NOMO-1 treated with DMSO at 0.1 percent for 48 hours (cell line): ENCODE data around the gene OR6B3.
"Not testable (repeated sequence)": the region's sequence is repeated elsewhere in the genome, so short reads cannot be mapped to it uniquely, and the experiment has no call there.

Experiments used
- DNase-seq: peaks from one replicate; lab custom pipeline; 2025; ENCODE audit not compliant: unreplicated experiment; lab: John Stamatoyannopoulos, UW

Gene OR6B3

DNA sequence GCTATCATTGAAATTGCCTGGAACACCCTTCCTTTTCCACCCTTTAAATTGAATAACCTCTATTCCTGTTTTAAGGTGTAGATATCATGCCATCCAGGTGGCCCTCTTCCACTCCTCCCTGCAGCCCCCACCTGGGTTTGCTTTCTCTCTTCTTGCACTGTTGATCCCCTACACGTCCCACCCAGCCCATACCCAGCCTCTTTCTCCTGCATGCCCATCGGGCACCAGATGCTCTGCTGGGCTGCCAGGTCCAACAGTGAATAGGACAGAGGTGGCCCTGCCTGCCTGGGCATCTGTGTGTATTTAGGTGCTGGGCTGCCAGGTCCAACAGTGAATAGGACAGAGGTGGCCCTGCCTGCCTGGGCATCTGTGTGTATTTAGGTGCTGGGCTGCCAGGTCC is 9.2 kb downstream of the OR6B3 start:
- DNase-seq: not testable (repeated sequence)

DNA sequence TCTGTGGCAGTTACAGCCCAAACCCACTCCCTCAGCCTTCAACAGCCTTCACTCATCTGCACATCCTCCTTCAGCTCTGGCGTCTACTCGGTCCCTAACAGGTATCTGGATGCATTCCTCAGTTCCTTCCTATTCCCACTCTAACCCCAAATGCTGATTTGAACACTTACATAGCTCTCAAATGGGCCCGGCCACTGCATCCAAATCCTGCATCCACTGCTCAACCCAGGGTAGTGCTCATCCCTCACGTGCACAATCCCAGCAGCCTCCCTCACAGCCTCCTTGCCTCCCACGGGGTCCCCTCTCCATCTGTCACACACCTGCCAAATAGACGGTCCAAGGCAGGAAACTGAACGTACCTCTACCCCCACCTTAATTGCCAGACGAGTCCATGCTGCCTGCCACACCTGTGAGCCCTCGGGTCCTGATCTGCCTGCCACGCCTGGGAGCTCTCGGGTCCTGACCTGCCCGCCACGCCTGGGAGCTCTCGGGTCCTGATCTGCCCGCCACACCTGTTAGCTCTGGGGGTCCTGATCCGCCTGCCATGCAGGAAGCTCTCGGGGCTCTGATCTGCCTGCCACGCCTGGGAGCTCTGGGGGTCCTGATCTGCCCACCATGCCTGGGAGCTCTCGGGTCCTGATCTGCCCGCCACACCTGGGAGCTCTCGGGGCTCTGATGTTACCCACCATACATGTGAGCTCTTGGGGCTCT is 9.9 kb downstream of the OR6B3 start:
- no peak for DNase-seq

DNA sequence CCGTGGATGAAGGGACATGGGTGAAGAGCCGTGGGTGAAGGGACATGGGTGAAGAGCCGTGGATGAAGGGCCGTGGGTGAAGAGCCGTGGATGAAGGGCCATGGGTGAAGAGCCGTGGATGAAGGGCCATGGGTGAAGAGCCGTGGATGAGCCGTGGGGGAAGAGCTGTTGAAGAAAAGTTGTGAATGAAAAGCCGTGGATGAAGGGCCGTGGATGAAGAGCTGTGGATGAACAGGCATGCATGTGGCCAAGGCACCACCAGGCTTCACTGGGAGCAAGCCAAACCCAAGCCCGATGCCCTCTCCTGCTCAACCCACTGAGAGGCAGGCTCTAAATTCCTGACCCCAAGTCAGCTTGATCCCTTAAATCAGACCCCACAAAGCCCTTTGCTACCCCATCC is 10.6 kb downstream of the OR6B3 start:
- no peak for DNase-seq

DNA sequence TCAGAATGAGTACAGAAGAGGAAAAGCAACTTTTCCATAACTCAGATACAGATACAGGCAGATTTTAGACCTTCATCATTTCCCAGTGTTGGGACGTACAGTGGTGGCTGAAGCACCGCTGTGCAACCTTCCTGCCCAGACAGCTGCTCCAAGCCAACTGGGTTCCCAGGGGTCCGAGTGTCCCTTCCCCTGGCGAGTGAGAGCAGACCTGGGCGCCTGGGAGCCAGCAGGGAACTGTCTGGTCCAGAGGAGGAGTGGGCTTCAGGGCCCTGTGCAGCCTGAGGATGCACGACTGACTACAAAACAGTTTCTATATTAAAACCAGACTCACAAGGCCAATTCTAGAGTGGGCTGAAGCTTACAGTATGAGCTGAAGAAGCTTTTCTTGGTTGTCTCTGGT is 12.0 kb downstream of the OR6B3 start:
- DNase-seq: no peak

DNA sequence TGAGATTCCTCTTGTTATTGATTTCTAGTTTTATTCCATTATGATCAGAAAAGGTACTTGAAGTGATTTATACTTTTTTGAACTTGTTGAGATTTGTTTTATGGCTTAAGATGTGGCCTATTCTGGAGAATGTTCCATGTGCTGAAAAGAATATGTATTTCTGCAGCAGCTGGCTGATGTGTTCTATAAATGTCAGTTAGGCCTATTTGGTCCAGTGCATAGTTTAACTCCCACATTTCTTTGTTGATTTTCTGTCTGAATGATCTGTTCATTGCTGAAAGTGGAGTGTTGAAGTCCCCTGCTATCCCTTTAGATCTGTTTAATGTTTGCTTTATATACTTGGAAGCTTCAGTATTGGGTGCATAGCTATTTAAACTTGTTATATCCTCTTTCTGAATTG is 16.0 kb downstream of the OR6B3 start:
- DNase-seq: no peak

DNA sequence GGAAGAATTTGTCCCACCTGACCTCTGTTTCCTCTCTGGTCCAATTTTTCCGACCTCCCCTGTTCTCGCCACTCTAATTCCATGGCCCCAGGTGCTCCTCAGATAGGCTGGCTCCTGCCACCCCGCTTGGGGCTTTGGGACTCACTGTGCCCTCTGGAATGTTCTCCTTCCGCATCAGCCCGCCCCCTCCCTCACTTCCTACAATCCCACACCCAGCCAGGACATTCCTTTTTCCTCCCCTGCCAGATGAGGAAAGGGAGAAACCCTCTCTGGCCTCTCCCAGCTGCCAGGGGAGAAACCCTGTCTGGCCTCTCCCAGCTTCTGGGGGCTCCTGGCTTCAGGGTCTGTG is 20.0 kb downstream of the OR6B3 start:
- DNase-seq: no peak

DNA sequence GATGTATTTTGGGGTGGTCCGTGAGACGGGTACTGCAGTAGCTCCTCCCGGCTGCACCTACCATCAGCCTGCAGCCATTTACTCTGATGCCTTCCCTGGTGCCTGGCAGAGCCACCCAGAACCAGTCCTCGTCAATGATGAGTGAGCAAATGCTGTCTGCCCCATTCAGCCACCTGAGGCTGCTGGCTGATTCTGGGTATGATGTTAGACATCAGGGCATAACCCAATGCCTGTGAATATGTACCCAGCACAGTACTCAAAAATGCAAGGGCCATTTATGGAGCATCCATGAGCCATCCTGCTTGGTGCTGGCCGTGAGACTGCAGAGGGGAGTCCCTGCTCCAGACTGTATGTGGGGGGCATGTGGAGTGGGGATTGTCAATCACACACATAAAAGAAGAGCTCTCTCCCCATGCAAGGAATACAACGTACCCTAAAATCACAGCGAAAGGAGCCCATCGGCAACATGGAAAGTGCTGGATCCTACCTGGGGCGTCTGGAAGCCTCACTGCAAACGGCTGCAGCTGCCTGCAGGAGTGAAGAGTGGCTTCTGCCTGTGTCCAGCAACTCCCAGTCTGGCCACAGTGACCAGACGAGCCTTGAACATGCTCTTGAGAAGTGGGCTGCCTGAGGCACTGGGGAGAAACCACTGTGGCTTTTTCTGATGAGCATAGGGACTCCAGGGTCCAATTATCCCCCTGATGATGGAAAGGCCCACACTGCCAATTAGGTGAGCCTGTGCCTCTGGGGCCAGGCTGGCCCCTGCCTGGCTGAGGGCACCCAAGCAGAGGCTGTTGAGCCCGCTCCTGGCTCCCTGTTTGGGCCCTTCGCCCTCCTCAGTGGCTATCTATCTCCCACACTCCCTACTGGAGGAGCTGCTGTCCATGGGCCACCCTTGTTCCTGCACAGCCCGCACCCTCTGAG is 20.7 kb downstream of the OR6B3 start:
- DNase-seq: no peak

DNA sequence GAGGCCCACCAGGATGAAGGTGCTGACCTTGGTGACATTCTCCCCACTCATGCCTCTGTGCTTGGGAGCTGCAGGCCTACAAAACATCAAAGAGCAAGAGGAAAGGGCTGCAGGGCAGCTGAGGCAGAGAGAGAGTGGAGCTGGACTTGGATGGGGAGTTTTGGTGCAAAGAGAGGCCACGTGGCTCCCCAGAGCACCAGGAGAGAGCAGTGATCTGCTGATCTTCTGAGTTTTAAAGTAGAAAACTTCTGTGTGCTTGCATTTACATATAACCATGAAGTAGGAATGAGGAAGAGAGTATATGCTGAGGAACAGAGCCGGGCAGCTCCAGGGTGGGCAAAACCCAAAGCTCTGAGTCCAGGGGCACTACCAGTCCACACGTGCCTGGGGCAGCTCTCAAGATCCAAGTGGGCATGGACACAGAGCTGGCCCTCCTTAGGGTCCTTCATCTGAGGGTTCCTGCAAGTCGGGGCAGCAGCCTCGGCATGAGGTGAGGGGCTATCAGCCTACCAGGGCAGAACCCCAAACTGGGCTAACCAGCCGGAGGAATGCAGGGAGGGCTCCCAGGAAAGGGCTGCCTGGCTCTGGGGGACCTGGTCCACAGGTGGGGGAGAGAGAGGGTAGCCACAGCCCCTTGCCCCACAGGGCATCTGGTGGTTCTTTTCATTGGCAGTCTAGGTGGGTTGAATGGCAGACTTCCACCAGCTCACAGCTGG is 22.8 kb downstream of the OR6B3 start, which contains the start of gene OR6B2:
TSS of gene OR6B2 (minus strand) at position 51 of the 716 bp plus-strand sequence. CDS start at position 51, 0 bp downstream.
- DNase-seq: no peak

DNA sequence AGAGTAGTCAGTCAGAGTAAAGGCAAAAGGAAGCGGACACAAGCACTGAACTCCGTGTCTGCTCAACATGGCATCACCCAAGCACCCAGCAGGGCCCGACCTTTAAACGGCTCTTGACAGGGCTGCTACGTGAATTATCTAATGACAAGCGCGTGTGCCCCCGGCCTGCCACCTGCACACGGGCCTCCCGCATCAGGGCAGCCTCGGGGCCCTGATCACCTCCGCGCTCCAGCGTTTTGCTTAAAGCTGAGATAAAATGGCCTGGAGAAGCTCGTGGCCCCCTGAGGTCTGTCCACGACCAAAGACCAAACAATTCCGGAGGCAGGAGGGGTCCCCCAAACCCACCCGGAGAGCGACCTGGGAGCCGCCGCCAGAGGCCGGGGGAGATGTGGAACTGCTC is 28.6 kb downstream of the OR6B3 start:
- peak; percentile 7 for DNase-seq

DNA sequence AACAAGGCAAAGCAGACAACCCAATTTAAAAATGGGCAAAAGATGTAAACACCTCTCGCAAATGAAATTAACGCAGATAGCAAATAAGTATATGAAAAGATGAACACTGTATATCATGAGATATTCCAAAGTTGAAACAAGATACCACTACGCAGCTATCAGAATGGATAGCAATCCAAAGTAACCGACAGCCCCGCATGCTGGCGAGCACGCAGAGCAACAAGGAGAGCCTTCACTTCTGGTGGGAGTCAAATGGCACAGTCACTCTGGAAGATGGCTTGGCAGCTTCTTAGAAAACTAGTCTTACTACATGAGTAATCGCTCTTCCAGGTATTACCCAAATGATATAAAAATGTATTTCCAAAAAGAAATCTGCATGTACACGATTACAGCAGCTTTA is 29.5 kb downstream of the OR6B3 start:
- DNase-seq: no peak

DNA sequence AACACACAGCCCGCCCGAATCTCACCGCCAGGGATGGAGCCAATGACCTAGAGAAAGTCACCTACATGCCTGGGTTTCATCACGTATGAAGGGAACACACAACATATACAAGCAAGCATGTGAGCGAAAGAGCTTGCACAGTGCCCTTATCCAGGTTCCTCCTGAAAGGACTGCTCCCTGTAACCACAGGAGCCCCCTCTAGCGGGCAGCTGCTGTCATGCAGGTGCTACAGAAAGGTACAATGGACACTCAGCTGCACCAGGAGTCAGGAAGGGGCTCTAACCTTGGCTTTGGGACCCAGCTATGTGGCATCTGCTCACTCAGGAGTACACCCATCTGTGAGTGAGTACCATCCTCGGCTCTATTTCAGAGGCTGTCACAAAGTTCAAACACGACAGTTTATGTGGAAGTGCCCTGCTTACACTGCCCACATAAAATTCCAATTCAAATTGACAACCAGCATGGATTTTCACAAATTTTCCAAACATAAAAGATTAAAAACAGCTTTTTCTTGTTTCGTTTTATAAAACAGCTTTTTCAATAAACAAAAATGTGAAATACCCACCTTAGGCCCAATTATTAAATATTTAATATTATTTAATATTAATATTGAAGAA is 31.7 kb downstream of the OR6B3 start:
- DNase-seq: peak; percentile 52

DNA sequence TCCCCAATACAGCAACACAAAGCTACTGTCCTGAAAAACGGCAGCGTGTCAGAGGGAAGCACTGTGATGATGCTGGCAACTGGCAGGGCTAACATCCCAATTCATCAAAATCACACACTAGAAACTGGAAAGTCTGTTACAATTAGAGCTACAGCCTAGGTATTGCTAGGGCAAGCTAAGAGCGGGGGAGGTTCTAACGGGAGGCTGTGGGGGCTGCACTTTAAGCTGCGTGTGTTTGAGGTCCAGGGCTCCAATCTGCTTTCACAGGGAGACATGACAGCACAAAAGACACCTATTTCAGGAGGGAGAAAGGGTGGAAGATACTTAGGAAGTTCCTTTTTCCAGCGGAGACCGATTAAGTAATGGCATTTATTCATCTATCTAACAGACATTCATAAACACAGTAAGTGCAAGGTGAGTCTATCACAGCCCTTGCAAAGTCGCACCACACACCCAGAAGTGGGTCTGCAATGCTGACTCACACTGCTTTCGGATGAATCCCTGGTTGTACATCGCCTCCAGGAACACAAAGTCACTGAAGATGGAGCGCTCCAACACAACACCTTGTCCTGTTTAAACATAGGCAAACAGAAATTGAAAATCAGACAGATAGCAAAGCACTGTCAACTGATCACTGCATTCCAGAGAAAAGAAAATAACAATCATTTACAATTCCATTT is 35.1 kb downstream of the OR6B3 start:
- DNase-seq: no peak

DNA sequence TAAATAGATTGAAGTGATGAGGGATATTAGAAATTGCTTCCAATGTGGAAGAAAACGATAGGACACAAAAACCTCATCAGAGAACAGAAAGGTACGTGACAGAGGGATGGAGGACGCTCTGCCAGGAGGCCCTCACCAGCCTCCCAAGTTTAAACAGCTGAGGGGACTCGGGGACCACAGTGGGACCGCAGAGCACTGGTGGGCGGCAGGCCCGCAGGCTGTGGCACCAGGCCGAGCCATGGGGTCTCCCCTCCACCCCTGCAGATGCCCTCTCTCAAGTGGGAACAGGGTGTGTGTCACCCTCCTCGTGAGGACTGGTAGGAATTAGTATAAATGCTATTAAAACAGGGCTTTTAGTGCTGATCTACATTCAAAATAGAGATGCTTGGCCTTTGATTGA is 39.0 kb downstream of the OR6B3 start:
- no peak for DNase-seq

DNA sequence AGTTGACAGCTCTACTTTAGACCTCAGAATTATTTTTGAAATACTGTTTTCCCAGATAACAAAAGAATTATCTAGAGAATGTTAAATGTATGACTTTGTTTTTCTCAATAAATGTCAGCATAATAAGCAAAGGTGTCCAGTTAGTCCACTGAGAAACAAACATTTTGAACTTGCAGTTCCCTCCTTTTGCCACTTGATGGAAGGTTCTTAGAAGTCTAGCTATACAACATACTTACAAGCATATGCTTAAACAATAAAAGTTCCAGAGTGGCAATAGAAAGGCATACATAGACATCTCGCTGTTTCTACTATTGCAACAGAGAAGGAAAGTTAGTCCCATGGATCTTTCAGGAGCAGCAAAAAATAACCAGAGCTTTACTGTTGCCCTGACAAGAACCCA is 40.0 kb downstream of the OR6B3 start:
- DNase-seq: no peak

DNA sequence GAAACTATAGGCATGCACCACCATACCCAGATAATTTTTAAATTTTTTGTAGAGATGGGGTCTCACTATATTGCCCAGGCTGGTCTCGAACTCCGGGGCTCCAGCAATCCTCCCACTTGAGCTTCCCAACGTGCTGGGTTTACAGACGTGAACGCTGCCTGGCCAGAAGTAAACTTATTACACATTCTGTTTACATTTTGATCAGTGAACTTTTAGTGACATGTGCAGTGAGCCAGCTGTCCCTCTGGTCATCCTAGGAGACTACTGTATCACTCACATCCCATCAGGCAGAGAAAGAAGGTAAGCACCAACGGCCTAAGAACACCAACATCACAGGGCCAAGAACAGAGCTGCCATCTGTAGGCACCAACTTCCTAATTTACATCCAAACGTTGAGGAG is 50.3 kb downstream of the OR6B3 start:
- DNase-seq: no peak

DNA sequence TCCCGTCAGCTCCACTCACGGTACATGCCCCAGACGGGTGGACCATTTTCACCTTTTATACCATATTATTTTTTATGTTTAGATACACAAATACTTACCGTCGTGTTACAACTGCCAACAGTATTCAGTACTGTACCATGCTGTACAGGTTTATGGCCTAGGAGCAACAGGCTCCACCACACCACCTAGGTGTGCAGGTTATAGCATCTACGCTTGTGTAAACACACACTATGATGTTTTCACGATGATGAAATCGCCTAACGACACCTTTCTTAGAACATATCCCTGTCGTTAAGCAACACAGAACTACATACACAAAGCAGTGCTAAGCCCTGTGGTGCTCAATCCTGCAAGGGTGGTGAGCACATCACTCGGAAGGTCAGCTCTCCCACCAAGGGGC is 52.6 kb downstream of the OR6B3 start:
- DNase-seq: no peak

DNA sequence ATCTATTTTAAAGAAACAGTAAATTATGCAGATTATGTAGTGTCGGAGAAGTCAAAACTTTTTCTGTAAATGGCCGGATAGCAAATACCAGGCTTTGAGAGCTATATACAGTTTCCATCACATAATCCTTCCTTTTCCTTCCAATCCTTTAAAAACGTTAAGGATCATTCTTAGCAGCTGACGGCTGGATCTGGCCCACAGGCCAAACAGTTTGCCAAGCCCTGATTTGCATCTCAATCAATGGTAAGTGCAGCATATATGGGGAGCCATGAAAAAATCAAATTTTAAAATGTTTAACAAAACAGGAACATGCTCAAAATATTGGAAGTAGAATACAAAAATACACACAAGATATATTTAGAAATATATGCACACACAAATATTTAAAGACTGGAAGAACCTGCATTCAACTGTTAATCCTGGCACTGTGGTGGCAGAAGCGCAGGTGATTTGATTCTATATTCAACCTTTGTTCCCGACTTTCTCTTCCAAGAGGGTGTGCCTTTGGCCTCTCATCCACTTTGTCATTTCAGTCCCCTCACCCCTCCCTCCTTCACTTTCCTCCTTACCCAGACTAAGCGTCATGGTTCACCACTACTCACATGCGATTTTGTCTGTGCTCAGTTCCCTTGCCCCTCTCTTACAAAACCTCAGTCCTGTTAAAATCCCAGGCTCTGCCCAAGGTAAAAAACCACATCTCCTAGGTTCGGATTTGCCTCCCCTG is 55.5 kb downstream of the OR6B3 start:
- no peak for DNase-seq
